Mesendoderm (in vitro differentiated cells): ENCODE results near the gene DIS3L.

Experiments used
- DNase-seq: peaks from one replicate; pipeline ENCODE4 v3.0.0; 2013
- H2AK5ac ChIP-seq: 2 replicates; pipeline ENCODE4 v1.6.1; 2013; ENCODE audit warnings: low read length, inconsistent platforms
- H2BK120ac ChIP-seq: 2 replicates; pipeline ENCODE4 v1.6.1; 2013; ENCODE audit warnings: low read depth, mild to moderate bottlenecking, low read length, moderate library complexity, mixed read lengths
- H2BK15ac ChIP-seq: replicated peaks from 2 replicates; pipeline ENCODE4 v1.6.1; 2013; ENCODE audit warnings: low read depth, mild to moderate bottlenecking, moderate library complexity
- H2BK5ac ChIP-seq: 2 replicates; pipeline ENCODE4 v1.6.1; 2013; ENCODE audit warnings: low read length, inconsistent platforms
- H3K18ac ChIP-seq: 2 replicates; pipeline ENCODE4 v1.6.1; 2013; ENCODE audit warnings: mild to moderate bottlenecking, low read length, mixed read lengths
- H3K23ac ChIP-seq: one replicate; pipeline ENCODE4 v1.6.1; 2013; ENCODE audit warnings: low read length
- H3K27ac ChIP-seq: 2 replicates; pipeline ENCODE4 v1.5.1; 2013; ENCODE audit warnings: low read depth, mild to moderate bottlenecking, inconsistent platforms, low read length, moderate library complexity
- H3K27me3 ChIP-seq: 2 replicates; pipeline ENCODE4 v1.6.1; 2013; ENCODE audit warnings: low read length, control low read depth, mild to moderate bottlenecking, inconsistent platforms; ENCODE audit not compliant: insufficient read depth, poor library complexity
- H3K36me3 ChIP-seq: 2 replicates; pipeline ENCODE4 v1.6.1; 2013; ENCODE audit warnings: low read length, inconsistent platforms; ENCODE audit not compliant: control insufficient read depth, insufficient read depth
- H3K4ac ChIP-seq: one replicate; pipeline ENCODE4 v1.6.1; 2013; ENCODE audit warnings: low read depth, mild to moderate bottlenecking, low read length, moderate library complexity
- H3K4me1 ChIP-seq: 2 replicates; pipeline ENCODE4 v1.6.1; 2013; ENCODE audit warnings: low read depth, low read length, inconsistent platforms; ENCODE audit not compliant: control insufficient read depth
- H3K4me2 ChIP-seq: 2 replicates; pipeline ENCODE4 v1.6.1; 2013; ENCODE audit warnings: low read length
- H3K4me3 ChIP-seq: 2 replicates; pipeline ENCODE4 v1.5.1; 2013; ENCODE audit warnings: mild to moderate bottlenecking, low read length
- H3K56ac ChIP-seq: one replicate; pipeline ENCODE4 v1.6.1; 2013; ENCODE audit warnings: low read length
- H3K79me1 ChIP-seq: 2 replicates; pipeline ENCODE4 v1.6.1; 2013; ENCODE audit warnings: low read length, inconsistent platforms
- H3K79me2 ChIP-seq: 2 replicates; pipeline ENCODE4 v1.6.1; 2013; ENCODE audit warnings: mild to moderate bottlenecking, low read length; ENCODE audit not compliant: control insufficient read depth, insufficient read depth
- H3K9ac ChIP-seq: 2 replicates; pipeline ENCODE4 v1.6.1; 2013; ENCODE audit warnings: low read length, inconsistent platforms
- H4K5ac ChIP-seq: one replicate; pipeline ENCODE4 v1.6.1; 2013; ENCODE audit warnings: low read length
- H4K8ac ChIP-seq: one replicate; pipeline ENCODE4 v1.6.1; 2013; ENCODE audit warnings: low read depth, mild to moderate bottlenecking, control low read depth, low read length, moderate library complexity
- WGBS: extraction: QIAGEN DNeasy Blood & Tissue Kit; methylation state at CpG from one replicate; pipeline ENCODE4 v1.1.7; 2013; ENCODE audit warnings: low lambda C conversion rate, missing lambda C conversion rate; ENCODE audit not compliant: insufficient coverage; ENCODE audit errors: extremely low coverage; 5-methylcytosine and 5-hydroxymethylcytosine counted together

DIS3L gene

GRCh38 chr15:66284271-66284670 lies 9.1 kb upstream of the DIS3L start:
- Histone ChIP-seq H3K79me2 (no peaks in the 10 kb centered on the region), H3K4me3 (no peak overlapping the region), H2BK120ac (no peak overlapping the region), H3K36me3 (no peaks in the 10 kb centered on the region), H2BK5ac (no peak overlapping the region), H3K4me1 (no peaks in the 10 kb centered on the region), H3K18ac (no peak overlapping the region), H2AK5ac (no peak overlapping the region), H3K79me1 (no peaks in the 10 kb centered on the region), H3K56ac (no peak overlapping the region), H3K4ac (no peak overlapping the region), H3K27ac (no peak overlapping the region), H3K4me2 (no peak overlapping the region), H4K5ac (no peak overlapping the region), H2BK15ac (no peak overlapping the region), H4K8ac (no peak overlapping the region), H3K27me3 (no peaks in the 10 kb centered on the region), H3K23ac (no peak overlapping the region), H3K9ac (no peak overlapping the region)
- no peak for DNase-seq
- no CpG with 5 or more reads among the region's 3 CpGs for WGBS

GRCh38 chr15:66285533-66286280 lies 7.7 kb upstream of the DIS3L start:
- DNase-seq: no peak
- H2BK15ac ChIP-seq: no peak overlapping the region
- H3K4me1 ChIP-seq: no peaks in the 10 kb centered on the region

GRCh38 chr15:66287461-66288057 lies 5.8 kb upstream of the DIS3L start:
- Histone ChIP-seq H3K79me2 (no peaks in the 10 kb centered on the region), H3K36me3 (no peaks in the 10 kb centered on the region), H3K79me1 (no peaks in the 10 kb centered on the region), H3K4ac (no peak overlapping the region), H4K8ac (no peak overlapping the region), H4K5ac (no peak overlapping the region), H3K23ac (no peak overlapping the region), H2AK5ac (no peak overlapping the region), H2BK120ac (no peak overlapping the region), H3K4me3 (no peak overlapping the region), H3K4me1 (no peaks in the 10 kb centered on the region), H3K4me2 (no peak overlapping the region), H2BK5ac (no peak overlapping the region), H3K27me3 (no peaks in the 10 kb centered on the region), H3K27ac (no peak overlapping the region), H3K18ac (no peak overlapping the region), H3K9ac (no peak overlapping the region), H3K56ac (no peak overlapping the region), H2BK15ac (no peak overlapping the region)
- WGBS: no CpG with 5 or more reads among the region's 6 CpGs
- DNase-seq: peak; percentile 20

More at GRCh38 chr15:66285533-66286280, 7.7 kb upstream of the DIS3L start:
- no peak overlapping the region for H3K23ac ChIP-seq
- no CpG with 5 or more reads among the region's 6 CpGs for WGBS
- no peak overlapping the region for H3K27ac ChIP-seq
- H3K56ac ChIP-seq: no peak overlapping the region
- H3K27me3 ChIP-seq: no peaks in the 10 kb centered on the region
- no peak overlapping the region for H4K5ac ChIP-seq
- H3K18ac ChIP-seq: no peak overlapping the region
- H3K4ac ChIP-seq: no peak overlapping the region
- no peak overlapping the region for H3K4me2 ChIP-seq
- no peaks in the 10 kb centered on the region for H3K79me1 ChIP-seq
- H3K36me3 ChIP-seq: no peaks in the 10 kb centered on the region
- no peak overlapping the region for H2BK5ac ChIP-seq
- no peak overlapping the region for H3K9ac ChIP-seq
- no peak overlapping the region for H2BK120ac ChIP-seq
- H2AK5ac ChIP-seq: no peak overlapping the region
- H3K4me3 ChIP-seq: no peak overlapping the region
- H3K79me2 ChIP-seq: no peaks in the 10 kb centered on the region
- no peak overlapping the region for H4K8ac ChIP-seq

GRCh38 chr15:66288093-66288492 lies 5.3 kb upstream of the DIS3L start:
- H3K79me1 ChIP-seq: no peaks in the 10 kb centered on the region
- no peak overlapping the region for H2BK15ac ChIP-seq
- H3K36me3 ChIP-seq: no peaks in the 10 kb centered on the region
- no peak overlapping the region for H4K8ac ChIP-seq
- no peak overlapping the region for H4K5ac ChIP-seq
- no peak overlapping the region for H3K4ac ChIP-seq
- H3K27me3 ChIP-seq: no peaks in the 10 kb centered on the region
- H3K4me1 ChIP-seq: no peaks in the 10 kb centered on the region
- no peak overlapping the region for H3K23ac ChIP-seq
- H3K4me2 ChIP-seq: no peak overlapping the region
- H3K4me3 ChIP-seq: no peak overlapping the region
- no peak overlapping the region for H2BK5ac ChIP-seq
- no peak overlapping the region for H3K9ac ChIP-seq
- no peak overlapping the region for H2AK5ac ChIP-seq
- H3K18ac ChIP-seq: no peak overlapping the region
- H3K27ac ChIP-seq: no peak overlapping the region
- no peak for DNase-seq
- H2BK120ac ChIP-seq: no peak overlapping the region
- no peaks in the 10 kb centered on the region for H3K79me2 ChIP-seq
- no peak overlapping the region for H3K56ac ChIP-seq

GRCh38 chr15:66288551-66289185 lies 4.7 kb upstream of the DIS3L start:
- Histone ChIP-seq H3K23ac (no peak overlapping the region), H2BK15ac (no peak overlapping the region), H3K9ac (no peak overlapping the region), H2BK120ac (no peak overlapping the region), H3K36me3 (no peaks in the 10 kb centered on the region), H2BK5ac (no peak overlapping the region), H3K4me2 (no peak overlapping the region), H4K8ac (no peak overlapping the region), H3K27me3 (no peaks in the 10 kb centered on the region), H3K79me2 (no peaks in the 10 kb centered on the region), H3K18ac (no peak overlapping the region), H2AK5ac (no peak overlapping the region), H3K56ac (no peak overlapping the region), H3K4ac (no peak overlapping the region), H3K27ac (no peak overlapping the region), H3K4me1 (no peaks in the 10 kb centered on the region), H3K79me1 (no peaks in the 10 kb centered on the region), H4K5ac (no peak overlapping the region), H3K4me3 (no peak overlapping the region)
- DNase-seq: no peak
- no CpG with 5 or more reads among the region's 6 CpGs for WGBS
